Panc1 (cell line): ENCODE measurements around the gene ODF4. TPM values are rescaled to one million over a fixed set of nuclear protein-coding genes. Genes with fewer than 3 reads are reported as not detected.

Experiments
- ATAC-seq: fragments of 200-7000 bp; cut with Tn5 transposase; 2 replicates; pipeline ENCODE4 v1.9.1; 2020; ENCODE audit warnings: mild to moderate bottlenecking, moderate library complexity
- BruUV-seq: library from RNA; stranded (reverse); fragments of 400-500 nt; replicated peaks from 2 replicates; lab custom pipeline; 2021; lab: Mats Ljungman, UMichigan
- CTCF ChIA-PET: fragments of 300-600 bp; sonication (Branson Sonifier 250); formaldehyde crosslinking; loops from one replicate; lab custom pipeline; 2022; ENCODE audit warnings: antibody characterized with exemption; lab: Charles Lee
- POLR2A ChIA-PET: fragments of 300-600 bp; sonication (Branson Sonifier 250); formaldehyde crosslinking; loops from one replicate; lab custom pipeline; 2022; ENCODE audit warnings: antibody characterized with exemption; lab: Charles Lee
- DNase-seq: peaks from one replicate; pipeline ENCODE4 v3.0.0-alpha.2; 2010; ENCODE audit warnings: low read depth, low spot score
- H3K27ac ChIP-seq: 2 replicates; pipeline ENCODE4 v1.5.1; 2011; ENCODE audit warnings: mild to moderate bottlenecking, low read length, inconsistent platforms
- H3K27me3 ChIP-seq: fragments of 200-500 bp; sonication (Bioruptor generic); 2 replicates; pipeline ENCODE4 v1.6.0; 2014; ENCODE audit warnings: low read length, inconsistent platforms; ENCODE audit not compliant: control insufficient read depth, insufficient read depth
- H3K36me3 ChIP-seq: fragments of 200-500 bp; sonication (Bioruptor generic); 2 replicates; pipeline ENCODE4 v1.5.1; 2014; ENCODE audit warnings: inconsistent platforms, mild to moderate bottlenecking, low read length, moderate library complexity; ENCODE audit not compliant: control insufficient read depth, insufficient read depth
- H3K4me1 ChIP-seq: 2 replicates; pipeline ENCODE4 v1.5.1; 2011; ENCODE audit warnings: inconsistent platforms, mild to moderate bottlenecking, low read length, moderate library complexity; ENCODE audit not compliant: control insufficient read depth, insufficient read depth
- H3K4me3 ChIP-seq, 2 experiments: 2 replicates each; pipeline ENCODE4 v1.5.1; 2011 to 2012; ENCODE audit warnings: low read depth in 2 of 2, low read length in 2 of 2, mild to moderate bottlenecking in 2 of 2, inconsistent platforms in 1 of 2, moderate library complexity in 1 of 2
- H3K9me3 ChIP-seq: fragments of 200-500 bp; sonication (Bioruptor generic); 2 replicates; pipeline ENCODE4 v1.5.1; 2014; ENCODE audit warnings: low read depth, mild to moderate bottlenecking, inconsistent platforms, low read length, moderate library complexity; ENCODE audit not compliant: control insufficient read depth, insufficient read depth
- CTCF ChIP-seq: fragments of 450-650 bp; IDR thresholded peaks from 2 replicates; pipeline ENCODE4 v1.5.1; 2017; ENCODE audit warnings: mild to moderate bottlenecking
- POLR2AphosphoS5 ChIP-seq: IDR thresholded peaks from 2 replicates; pipeline ENCODE4 v1.6.1; 2012; ENCODE audit warnings: mild to moderate bottlenecking, low read depth, low read length, moderate library complexity
- SIN3A ChIP-seq: IDR thresholded peaks from 2 replicates; pipeline ENCODE4 v1.6.1; 2012; ENCODE audit warnings: low read depth, mild to moderate bottlenecking, low read length, moderate library complexity, borderline replicate concordance; ENCODE audit not compliant: insufficient read depth
- TCF7L2 ChIP-seq: IDR thresholded peaks from 2 replicates; pipeline ENCODE4 v1.6.1; 2011; ENCODE audit warnings: mild to moderate bottlenecking, low read depth, low read length, inconsistent platforms
- in situ Hi-C: cut with HindIII; loops from 2 replicates; pipeline ENCODE4 v1.10.0; 2016; ENCODE audit warnings: low sequenced_read_pairs, low pct_unique_long_range_greater_than_20kb
- intact Hi-C: fragments of 100-400 bp; cut with micrococcal nuclease; formaldehyde crosslinking; loops from one replicate; pipeline ENCODE4 v1.10.0; 2022; ENCODE audit not compliant: unreplicated experiment
- total RNA-seq: library from RNA; stranded (reverse); gene quantifications from one replicate; pipeline ENCODE4 v1.2.1, GENCODE V29; 2021; ENCODE audit not compliant: unreplicated experiment
- TF ChIP-seq, protein P1 (sequence below), 2 experiments: IDR thresholded peaks; 2 replicates each; pipeline ENCODE4 v1.6.1; 2011 to 2012; ENCODE audit warnings: low read depth in 2 of 2, control low read depth in 1 of 2, low read length in 1 of 2, mild to moderate bottlenecking in 1 of 2, moderate library complexity in 1 of 2; ENCODE audit not compliant: insufficient read depth in 1 of 2

ODF4 gene
- total RNA-seq, 1 experiment from 2014 or later = not detected

DNA sequence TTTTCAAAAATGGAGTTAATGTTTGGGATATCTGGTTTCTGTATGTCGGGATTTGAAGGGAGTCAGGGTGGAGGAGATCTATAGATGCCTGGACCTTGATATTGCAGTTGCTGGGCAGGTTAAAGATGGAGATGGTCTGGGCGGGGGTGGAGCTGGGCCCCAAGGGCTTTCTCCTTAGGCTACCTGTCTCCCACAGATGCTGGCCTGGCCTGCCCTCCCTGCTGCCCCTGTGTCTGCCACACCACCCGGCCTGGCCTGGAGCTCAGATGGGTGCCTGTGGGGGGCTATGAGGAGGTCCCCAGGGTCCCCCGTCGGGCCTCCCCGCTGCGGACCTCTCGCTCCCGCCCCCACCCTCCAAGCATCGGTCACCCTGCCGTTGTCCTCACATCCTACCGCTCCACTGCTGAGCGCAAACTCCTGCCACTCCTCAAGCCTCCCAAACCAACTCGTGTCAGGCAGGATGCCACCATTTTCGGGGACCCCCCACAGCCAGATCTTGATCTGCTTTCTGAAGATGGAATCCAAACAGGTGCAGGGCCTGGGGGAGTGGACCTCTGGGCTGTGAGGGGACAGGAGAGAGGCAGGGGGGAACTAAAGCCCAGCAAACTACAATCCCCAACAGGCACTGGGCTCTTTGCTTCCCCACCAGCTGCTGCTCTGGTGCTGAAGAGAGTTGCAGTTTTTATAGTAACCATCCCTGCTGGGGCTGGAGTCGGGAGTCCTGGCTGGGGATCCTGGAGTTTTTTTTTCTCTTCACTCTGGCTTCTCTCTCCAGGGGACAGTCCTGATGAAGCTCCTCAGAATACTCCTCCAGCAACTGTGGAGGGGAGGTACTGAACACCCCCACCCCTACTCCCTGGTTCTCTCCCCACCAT is 26.7 kb upstream of the ODF4 start:
- DNase-seq (no peak), ATAC-seq (no peak)
- in situ Hi-C loops (no loop called here), intact Hi-C loops (no loop called here)
- H3K27me3 ChIP-seq = no peaks in the 10 kb centered on the region
- H3K27ac ChIP-seq = no peak overlapping the region
- CTCF ChIA-PET = no interaction called here
- H3K4me1 ChIP-seq = no peaks in the 10 kb centered on the region
- POLR2A ChIA-PET = no interaction called here
- no peaks in the 10 kb centered on the region for H3K36me3 ChIP-seq
- no TSS peak for BruUV-seq
- no peak for TF ChIP-seq CTCF
- TF ChIP-seq POLR2AphosphoS5 = no peak
- TF ChIP-seq, protein P1, sequence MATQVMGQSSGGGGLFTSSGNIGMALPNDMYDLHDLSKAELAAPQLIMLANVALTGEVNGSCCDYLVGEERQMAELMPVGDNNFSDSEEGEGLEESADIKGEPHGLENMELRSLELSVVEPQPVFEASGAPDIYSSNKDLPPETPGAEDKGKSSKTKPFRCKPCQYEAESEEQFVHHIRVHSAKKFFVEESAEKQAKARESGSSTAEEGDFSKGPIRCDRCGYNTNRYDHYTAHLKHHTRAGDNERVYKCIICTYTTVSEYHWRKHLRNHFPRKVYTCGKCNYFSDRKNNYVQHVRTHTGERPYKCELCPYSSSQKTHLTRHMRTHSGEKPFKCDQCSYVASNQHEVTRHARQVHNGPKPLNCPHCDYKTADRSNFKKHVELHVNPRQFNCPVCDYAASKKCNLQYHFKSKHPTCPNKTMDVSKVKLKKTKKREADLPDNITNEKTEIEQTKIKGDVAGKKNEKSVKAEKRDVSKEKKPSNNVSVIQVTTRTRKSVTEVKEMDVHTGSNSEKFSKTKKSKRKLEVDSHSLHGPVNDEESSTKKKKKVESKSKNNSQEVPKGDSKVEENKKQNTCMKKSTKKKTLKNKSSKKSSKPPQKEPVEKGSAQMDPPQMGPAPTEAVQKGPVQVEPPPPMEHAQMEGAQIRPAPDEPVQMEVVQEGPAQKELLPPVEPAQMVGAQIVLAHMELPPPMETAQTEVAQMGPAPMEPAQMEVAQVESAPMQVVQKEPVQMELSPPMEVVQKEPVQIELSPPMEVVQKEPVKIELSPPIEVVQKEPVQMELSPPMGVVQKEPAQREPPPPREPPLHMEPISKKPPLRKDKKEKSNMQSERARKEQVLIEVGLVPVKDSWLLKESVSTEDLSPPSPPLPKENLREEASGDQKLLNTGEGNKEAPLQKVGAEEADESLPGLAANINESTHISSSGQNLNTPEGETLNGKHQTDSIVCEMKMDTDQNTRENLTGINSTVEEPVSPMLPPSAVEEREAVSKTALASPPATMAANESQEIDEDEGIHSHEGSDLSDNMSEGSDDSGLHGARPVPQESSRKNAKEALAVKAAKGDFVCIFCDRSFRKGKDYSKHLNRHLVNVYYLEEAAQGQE (IDR thresholded peaks at IDR 0.05; ENCODE audit: insufficient read depth in 1 of 2, low read depth in 2 of 2, low read length in 1 of 2) = no peak
- no peak for TF ChIP-seq TCF7L2
- no peak for TF ChIP-seq SIN3A
- H3K9me3 ChIP-seq = no peaks in the 10 kb centered on the region
- H3K4me3 ChIP-seq = no peak overlapping the region

- Histone ChIP-seq H3K9me3 (no peaks in the 10 kb centered on the region), H3K4me1 (no peaks in the 10 kb centered on the region), H3K27me3 (no peaks in the 10 kb centered on the region), H3K27ac (no peak overlapping the region), H3K36me3 (no peaks in the 10 kb centered on the region), H3K4me3 (no peak overlapping the region)
- no peak for ATAC-seq
- ChIA-PET CTCF (no interaction called here), POLR2A (interaction anchor here (0.6 kb wide), 1 partner anchor 594 kb away, joined by 6 read pairs; no protein-coding TSS in a partner anchor)
- in situ Hi-C loops (no loop called here), intact Hi-C loops (no loop called here)
- BruUV-seq = no TSS peak
- no peak for DNase-seq
- no peak for TF ChIP-seq SIN3A
- TF ChIP-seq CTCF = no peak
- no peak for TF ChIP-seq POLR2AphosphoS5
- TF ChIP-seq TCF7L2 = no peak
Measured at GRCh38 chr17:8314797-8315763, 24.6 kb upstream of the ODF4 start.
